Measurements from ENCODE around the gene CPLANE1.

GRCh38 chr5:37198061-37198460 lies 51.1 kb downstream of the CPLANE1 start:
- TF ChIP-seq NFRKB (IDR thresholded peaks at IDR 0.05) (no peak), ARNT (IDR thresholded peaks at IDR 0.05) (no peak), BHLHE40 (IDR thresholded peaks at IDR 0.05; ENCODE audit: borderline replicate concordance) (no peak), FOXM1 (IDR thresholded peaks at IDR 0.05; ENCODE audit: borderline replicate concordance) (no peak), LEF1 (IDR thresholded peaks at IDR 0.05; ENCODE audit: borderline replicate concordance) (no peak), SP1 (IDR thresholded peaks at IDR 0.05) (no peak), CTBP1 (IDR thresholded peaks at IDR 0.05; ENCODE audit: borderline replicate concordance) (no peak), SUZ12 (IDR thresholded peaks at IDR 0.05) (no peak)
